ENCODE data around the gene GAREM1.

DNA sequence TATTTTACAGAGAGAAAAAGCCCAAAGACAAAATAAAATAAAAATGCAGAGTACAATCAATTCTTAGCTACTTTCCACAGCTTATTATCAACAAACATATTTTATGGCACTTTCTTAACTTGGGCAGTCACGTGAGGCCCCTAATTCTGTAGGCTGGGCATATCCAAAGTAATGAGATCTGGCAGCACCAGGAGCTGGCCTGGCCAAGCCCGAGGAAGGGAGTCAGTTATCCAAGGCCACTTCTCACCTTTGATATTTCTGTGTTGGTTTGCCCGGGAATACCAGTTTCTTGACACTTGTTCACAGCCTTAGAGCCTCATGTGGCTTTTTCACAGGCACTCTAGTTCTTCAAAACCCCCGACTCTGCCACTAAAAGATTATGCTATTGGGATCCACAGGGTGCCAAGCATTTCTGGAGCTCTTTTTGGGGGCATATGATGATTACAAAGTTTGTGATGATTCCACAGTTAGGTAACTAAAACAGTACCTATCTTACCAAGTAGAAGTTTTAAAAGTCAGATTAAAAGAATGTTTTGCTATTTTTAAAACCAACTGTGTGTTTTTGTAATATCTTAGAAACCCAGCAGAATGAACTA is 190.4 kb downstream of the GAREM1 start:
- TF ChIP-seq JUND (IDR thresholded peaks at IDR 0.05): no peak
- TF ChIP-seq, protein P1, sequence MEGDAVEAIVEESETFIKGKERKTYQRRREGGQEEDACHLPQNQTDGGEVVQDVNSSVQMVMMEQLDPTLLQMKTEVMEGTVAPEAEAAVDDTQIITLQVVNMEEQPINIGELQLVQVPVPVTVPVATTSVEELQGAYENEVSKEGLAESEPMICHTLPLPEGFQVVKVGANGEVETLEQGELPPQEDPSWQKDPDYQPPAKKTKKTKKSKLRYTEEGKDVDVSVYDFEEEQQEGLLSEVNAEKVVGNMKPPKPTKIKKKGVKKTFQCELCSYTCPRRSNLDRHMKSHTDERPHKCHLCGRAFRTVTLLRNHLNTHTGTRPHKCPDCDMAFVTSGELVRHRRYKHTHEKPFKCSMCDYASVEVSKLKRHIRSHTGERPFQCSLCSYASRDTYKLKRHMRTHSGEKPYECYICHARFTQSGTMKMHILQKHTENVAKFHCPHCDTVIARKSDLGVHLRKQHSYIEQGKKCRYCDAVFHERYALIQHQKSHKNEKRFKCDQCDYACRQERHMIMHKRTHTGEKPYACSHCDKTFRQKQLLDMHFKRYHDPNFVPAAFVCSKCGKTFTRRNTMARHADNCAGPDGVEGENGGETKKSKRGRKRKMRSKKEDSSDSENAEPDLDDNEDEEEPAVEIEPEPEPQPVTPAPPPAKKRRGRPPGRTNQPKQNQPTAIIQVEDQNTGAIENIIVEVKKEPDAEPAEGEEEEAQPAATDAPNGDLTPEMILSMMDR (IDR thresholded peaks at IDR 0.05; ENCODE audit: low read depth, low read length, missing input control): no peak
- TF ChIP-seq HNF4A (conservative IDR thresholded peaks at IDR 0.05): no peak
- TF ChIP-seq, protein P2, sequence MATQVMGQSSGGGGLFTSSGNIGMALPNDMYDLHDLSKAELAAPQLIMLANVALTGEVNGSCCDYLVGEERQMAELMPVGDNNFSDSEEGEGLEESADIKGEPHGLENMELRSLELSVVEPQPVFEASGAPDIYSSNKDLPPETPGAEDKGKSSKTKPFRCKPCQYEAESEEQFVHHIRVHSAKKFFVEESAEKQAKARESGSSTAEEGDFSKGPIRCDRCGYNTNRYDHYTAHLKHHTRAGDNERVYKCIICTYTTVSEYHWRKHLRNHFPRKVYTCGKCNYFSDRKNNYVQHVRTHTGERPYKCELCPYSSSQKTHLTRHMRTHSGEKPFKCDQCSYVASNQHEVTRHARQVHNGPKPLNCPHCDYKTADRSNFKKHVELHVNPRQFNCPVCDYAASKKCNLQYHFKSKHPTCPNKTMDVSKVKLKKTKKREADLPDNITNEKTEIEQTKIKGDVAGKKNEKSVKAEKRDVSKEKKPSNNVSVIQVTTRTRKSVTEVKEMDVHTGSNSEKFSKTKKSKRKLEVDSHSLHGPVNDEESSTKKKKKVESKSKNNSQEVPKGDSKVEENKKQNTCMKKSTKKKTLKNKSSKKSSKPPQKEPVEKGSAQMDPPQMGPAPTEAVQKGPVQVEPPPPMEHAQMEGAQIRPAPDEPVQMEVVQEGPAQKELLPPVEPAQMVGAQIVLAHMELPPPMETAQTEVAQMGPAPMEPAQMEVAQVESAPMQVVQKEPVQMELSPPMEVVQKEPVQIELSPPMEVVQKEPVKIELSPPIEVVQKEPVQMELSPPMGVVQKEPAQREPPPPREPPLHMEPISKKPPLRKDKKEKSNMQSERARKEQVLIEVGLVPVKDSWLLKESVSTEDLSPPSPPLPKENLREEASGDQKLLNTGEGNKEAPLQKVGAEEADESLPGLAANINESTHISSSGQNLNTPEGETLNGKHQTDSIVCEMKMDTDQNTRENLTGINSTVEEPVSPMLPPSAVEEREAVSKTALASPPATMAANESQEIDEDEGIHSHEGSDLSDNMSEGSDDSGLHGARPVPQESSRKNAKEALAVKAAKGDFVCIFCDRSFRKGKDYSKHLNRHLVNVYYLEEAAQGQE (IDR thresholded peaks at IDR 0.05): no peak
